ENCODE data around the gene DNM3.

The DNM3 gene

DNA sequence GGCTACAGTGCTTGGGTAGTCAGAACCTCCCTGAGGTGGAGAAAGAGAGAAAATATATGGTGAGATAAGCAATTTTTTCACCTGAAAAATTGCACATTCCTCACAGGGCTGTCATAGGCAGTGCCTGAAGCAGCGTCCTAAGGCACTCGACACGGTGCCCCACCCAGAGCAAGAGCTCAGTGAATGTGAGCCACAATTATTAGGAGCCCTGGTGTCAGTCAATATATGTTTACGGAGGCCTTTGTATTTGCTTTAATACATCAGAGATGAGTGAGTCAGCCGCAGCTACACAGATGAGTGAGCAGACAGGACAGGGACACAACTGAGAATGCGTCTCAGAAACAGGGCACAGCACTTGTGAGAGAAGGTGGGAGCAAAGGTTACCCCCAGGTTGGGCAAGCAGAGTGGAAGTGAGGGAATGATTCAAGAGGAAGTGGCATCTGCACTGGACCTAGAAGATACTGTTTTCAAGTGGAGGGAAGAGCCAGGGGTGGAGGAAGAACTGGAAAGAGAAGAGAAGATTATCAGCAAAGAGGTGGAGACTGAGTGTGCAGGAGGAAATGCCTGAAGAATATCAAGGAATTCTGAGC lies 607.8 kb downstream of the DNM3 start:
- no peak for DNase-seq

DNA sequence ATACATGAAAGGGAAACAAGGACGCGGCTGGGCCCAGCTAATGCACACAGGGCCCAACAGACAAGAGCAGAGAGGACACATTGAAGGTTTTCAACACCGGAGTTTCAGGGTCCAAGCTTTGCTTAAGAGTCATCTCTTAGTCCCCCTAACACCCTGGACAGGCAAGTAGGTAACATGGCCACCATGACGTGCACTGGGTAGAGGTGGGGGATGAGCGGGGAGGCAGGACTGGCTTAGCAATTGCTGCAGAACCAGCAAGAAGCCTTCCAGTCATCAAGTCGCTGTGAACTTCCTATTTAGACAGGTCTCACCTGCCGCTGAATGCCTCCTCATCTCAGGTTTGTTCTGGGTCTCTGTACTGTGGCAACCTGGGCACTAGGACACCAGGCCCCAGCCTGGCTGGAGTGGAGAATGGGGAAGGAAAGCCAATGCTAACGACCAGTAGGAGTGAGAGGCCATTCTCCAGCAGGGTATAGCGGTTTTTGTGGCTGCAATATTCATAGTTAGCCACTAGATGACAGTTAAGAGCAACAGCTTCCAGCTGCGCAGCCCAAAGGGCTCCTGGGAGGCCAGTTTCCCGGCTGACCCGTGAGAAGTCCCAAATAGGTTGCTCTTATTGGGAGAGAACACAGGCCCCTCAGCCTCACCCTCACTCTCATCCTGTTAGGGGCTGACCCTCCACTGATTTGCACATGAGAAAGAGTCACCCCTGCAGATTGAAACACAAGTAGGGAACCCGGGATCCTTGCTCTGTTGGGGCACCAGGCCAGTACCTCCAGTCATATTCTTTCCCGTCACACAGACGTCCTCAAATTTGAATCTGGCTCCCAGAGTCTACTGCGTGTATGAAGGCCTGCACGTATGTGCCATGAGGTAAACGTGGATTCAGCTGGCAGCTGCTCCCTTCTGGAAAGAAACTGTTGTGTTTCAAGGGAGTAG lies 608.6 kb downstream of the DNM3 start:
- no peak for DNase-seq

DNA sequence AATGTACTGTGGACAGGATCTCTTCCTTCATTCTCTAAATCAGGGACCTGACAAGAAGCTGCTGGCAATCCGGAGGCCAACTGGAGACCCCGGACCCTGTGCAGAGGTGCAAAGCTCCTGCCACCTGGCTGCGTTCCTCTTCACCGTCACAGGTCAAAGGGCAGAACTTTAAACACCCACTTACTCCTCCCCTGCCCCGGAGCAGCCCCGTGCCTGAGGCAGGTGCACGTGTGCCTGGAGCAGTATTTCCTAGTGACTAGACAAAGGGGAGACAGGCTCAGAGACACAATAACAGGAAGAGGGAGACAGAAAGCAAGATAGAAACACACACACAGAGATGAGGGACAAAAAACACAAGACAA lies 609.2 kb downstream of the DNM3 start:
- DNase-seq, result no peak

GRCh38 chr1:172451002-172451443 lies 609.7 kb downstream of the DNM3 start:
- DNase-seq, result no peak

DNA sequence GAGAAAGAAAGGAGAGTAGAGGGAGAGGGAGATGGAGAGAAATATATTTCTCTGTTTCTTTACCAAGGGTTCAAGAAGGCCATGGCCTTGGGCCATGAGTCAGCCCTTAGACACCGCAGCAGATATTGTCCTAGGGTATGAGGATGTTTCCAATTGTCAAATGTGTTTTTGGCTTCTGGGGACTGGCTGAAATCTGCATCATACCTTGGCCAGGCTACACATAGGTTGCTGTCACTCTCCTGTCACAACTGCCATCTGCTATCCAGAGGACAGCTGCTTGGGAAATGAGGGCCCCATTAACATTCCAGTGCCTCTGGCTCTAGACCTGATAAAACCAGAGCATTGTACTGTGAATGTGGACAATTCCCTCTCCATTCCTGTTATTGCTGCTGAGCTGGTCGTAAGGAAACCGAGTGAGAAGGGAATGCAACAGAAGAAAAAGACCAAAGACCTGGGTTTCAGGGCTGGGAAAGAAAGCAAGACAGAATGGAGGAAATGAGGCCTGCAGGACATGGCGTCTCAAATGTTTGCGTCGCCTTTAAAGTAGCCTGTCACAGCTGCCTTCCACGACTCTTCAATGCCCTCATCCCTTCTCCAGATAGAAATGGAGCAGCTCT lies 611.3 kb downstream of the DNM3 start:
- no peak for DNase-seq

GRCh38 chr1:172453153-172453545 lies 611.9 kb downstream of the DNM3 start:
- no peak for DNase-seq

DNA sequence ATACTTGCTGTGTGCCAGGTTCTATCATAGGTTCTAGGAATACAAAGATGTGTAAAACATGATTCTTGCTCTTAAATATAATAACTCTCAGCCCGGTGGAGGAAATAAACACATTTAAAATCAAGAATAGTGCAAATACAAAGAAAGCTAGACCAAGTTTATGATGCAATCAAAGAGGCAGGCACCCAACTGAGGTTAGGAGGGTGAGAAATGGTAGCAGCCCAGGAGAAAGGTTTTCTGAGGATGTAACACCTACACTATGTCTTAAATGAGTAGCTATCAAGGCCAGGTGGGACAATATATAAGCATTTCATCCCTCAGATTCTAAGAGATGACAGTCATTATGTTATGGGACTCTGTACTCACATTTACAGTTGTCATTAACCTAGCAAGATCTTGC lies 612.3 kb downstream of the DNM3 start:
- no peak for DNase-seq

DNA sequence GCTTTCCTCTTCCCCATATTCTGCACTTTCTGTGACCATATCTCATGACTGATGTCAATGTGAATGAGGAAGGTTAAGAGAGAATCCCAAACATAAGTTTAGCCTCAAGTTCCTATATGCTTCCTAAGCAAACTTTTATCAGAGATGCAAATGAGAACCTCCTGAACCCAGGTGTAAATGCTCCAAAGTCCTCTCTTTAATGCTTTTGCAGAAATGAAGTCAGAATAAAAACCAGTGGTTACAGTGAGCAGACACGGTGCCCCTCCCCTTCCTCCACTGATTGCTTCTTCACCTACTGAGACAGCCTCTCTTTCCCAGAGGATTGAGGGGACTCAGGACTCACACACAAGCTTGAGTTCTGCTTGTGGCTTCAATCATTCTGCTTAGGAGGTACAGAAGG lies 614.2 kb downstream of the DNM3 start:
- DNase-seq, result no peak

- DNase-seq, result no peak
These were observed 615.1 kb downstream of the DNM3 start for GRCh38 chr1:172456344-172456769.

DNA sequence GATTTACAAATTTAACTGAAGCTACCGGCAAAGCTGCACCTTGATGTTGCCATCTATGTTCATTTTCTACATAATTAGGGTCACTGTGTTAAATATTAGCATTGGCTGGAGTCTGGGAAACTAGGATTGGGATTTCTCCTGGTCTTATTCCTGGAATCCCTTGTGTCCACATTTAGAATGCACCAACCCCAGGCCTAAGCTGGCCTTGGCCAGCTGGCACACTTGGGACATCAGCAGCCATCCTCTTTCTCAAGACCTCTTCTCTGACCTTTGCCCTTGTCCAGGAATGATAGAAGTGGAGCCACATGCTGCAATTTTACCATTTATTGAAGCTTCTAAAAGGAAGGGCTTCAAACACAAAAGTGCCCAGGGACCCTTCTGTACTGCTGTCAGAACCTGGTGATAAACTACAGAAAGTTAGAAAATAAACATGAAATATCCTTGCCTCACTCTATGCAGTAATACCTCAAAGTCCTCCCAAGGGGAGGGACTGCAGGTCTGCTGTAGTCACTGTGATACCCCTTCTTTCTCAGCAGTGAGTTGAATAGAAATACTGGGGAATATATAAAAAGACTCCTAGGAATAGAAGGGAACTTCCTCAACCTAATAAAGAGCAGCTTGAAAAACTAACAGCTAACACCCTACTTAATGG lies 616.3 kb downstream of the DNM3 start:
- DNase-seq, result no peak

DNA sequence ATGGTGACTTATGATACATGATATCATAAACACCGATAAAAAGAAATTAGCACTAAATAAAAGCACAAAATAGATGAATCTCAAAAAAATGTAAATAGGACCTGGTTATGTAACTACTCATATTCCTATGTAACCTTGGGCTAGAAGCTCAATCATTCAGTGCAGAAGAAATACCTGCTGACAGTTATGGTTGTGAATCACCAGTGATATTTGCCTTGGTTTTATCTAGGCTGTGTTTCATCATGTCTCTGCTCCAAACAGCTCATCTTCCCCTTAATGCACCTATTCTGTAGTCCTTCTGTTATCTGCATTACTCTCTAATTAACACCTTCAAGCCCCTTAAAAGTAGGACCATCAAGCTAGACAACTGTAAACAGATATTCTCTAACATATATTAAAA lies 618.9 kb downstream of the DNM3 start:
- DNase-seq, result no peak

GRCh38 chr1:172460887-172461315 lies 619.6 kb downstream of the DNM3 start:
- DNase-seq, result no peak

Data from stimulated activated CD4-positive, alpha-beta T cell treated with anti-CD3 and anti-CD28 coated beads, Interleukin-4, amount 100 ng/mL, for 1 hour (primary cell).